HG03558 (cell line): ENCODE data around the gene SP140L.
"Not testable (repeated sequence)": the region's sequence is repeated elsewhere in the genome, so short reads cannot be mapped to it uniquely, and the experiment has no call there.

Experiments
- ATAC-seq: cut with Tn5 transposase; IDR thresholded peaks from one replicate; pipeline ENCODE4 v1.9.1; 2021; ENCODE audit warnings: moderate number of reproducible peaks; ENCODE audit not compliant: unreplicated experiment; ENCODE audit errors: extremely low read depth

SP140L gene

DNA sequence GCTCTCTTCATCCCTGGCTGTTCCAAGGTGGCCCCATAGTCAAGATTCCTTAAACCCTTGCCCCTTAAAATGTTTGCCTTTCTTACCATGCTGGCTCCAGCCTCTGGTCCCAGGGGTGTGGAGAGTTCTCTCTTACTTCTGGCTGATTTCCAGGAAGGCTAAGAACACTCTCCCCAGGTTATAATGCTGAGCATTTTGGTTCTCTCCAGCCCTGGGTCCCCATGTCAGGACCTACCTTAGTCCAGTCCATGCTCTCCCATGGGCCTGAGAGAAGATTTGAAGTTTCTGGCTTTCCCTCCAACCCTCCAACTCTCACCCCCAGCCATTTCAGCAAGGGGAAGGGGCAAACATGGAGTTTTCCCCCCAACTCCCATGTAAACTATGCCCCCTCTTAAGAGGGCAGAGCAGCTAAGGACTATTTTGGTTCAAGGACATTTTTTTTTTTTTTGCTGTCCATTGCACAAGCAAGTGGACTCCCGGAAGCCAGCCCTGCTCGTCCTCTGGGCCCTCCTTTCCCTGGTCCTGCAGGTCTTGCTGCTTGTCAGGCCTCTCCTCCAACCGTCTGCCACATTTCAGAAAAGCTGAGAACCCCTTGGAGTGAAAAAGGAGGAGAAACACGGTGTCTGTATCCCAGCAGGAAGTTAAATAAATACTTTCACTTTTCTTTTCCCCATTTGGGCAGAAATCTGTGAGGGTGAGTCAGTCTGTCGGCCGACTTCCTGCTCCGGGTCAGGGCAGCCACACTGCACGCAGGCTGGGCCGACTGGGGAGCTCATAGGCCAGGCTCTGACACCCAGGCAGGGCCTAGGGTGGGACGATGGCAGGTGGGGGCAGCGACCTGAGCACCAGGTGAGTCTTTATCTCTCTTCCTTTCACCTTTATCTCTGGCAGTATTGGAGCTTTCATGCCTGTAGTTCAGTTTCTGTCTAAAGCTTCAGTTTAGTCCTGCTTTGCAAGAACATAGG, at the start of gene SP140L:
TSS of gene SP140L (plus strand) at position 741 of the 965 bp plus-strand sequence. CDS start at position 818, 77 bp downstream.
- ATAC-seq: peak; percentile 64

DNA sequence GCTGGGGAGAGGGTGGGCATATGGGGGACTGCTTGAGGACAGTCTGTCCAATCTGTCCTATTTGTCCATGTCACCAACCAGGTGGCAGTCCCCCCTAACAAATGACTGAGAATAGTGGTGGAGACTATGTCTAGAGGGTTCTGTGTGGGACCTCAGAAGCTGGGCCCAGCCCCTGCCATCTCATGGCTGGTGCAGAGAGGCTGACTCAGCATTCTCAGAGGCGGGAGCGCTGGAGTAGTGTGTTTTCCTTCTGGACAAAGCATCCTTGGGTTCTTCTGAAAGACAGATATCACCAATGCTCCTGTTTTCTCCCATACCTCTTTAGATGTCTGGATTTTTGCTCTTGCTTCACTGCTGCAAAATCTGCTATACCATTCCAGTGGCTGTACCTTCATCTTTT, 44.1 kb upstream of the SP140L start:
- no peak for ATAC-seq

DNA sequence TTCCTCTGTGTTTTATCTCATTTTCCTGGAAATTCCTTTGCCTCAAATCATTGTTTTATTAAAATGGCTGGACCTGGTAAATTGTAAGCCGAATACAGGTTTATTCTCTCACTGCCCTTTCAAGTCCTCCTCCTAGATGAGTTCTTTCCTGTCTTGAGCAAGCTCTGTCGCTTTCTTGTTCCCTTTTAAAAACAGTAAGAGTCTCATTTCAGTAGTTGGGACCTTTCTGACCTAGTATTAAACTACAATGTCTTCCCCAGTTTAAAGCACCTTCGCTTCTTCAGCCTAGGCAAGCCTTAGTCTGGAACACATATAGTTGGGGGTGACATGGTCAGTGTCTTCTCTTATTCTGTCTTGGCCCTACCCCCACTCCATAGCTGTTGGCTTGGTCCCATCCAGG, 40.9 kb upstream of the SP140L start:
- ATAC-seq: no peak

DNA sequence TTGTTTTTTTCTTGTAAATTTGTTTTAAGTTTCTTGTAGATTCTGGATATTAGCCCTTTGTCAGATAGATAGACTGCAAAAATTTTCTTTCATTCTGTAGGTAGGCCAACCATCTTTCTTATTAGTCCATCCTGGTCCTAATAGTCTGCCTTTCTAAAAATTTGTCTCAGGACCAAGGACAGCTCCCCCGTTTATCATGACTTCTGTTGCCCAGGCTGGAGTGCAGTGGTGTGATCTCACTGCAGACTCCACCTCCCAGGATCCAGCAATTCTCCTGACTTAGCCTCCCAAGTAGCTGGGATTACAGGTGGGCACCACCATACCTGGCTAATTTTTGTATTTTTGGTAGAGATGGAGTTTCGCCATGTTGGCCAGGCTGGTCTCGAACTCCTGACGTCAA, 37.7 kb upstream of the SP140L start:
- ATAC-seq: not testable (repeated sequence)

DNA sequence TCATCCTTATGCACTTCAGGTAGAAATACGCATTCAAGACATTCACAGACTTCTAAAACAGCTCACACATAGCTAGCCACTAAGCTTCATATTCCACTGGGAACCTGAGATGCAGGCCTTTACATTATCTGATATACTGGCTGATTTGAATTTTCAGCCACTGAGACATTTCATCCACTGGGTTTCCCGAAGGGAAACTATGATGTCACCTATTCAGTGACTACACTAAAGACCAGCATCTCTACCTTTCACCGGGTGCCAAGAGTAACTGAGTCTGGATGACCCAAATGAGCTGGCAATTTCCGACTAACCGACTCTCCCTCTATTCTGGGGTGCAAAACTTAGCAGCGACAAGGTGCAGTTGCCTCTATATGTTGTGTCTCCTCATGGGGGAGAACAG, 31.8 kb upstream of the SP140L start:
- ATAC-seq: no peak

DNA sequence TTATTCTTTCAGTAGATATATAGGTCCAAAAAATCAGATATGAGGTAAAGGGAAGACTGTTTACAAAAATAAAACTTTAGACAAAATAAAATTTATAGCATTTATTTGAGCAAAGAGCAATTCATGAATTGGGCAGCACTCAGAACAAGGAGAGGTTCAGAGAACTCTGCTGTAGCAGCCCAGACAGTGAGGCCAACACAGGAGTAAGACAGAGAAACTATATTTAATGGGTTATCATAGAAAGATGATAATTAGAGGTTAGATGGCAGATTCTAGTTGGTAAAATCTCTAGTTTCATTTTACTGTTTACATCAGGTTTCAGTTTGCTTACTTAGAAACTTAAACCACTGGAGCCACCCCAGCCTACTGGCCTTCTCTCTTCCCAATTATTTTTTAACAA, 30.1 kb upstream of the SP140L start:
- ATAC-seq: no peak

DNA sequence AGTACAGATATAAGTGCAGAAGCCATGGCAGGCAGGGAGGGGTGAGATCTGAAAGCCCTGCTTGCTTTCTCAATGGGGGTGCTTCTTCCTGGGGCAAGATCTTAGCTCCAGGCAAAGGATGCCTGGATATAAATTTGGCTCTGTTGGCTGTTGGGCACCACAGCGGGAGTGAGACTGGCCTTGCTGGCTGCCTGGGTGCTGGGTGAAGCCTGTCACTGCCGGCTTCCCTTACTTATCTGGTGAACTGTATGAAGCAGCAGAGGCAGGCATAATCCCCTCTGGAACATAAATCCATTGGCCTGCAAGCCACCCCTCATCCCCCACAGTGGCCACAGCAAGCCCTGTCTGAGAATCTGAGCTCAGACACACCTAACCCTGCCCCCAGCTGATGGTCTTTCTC, 27.4 kb upstream of the SP140L start:
- no peak for ATAC-seq

DNA sequence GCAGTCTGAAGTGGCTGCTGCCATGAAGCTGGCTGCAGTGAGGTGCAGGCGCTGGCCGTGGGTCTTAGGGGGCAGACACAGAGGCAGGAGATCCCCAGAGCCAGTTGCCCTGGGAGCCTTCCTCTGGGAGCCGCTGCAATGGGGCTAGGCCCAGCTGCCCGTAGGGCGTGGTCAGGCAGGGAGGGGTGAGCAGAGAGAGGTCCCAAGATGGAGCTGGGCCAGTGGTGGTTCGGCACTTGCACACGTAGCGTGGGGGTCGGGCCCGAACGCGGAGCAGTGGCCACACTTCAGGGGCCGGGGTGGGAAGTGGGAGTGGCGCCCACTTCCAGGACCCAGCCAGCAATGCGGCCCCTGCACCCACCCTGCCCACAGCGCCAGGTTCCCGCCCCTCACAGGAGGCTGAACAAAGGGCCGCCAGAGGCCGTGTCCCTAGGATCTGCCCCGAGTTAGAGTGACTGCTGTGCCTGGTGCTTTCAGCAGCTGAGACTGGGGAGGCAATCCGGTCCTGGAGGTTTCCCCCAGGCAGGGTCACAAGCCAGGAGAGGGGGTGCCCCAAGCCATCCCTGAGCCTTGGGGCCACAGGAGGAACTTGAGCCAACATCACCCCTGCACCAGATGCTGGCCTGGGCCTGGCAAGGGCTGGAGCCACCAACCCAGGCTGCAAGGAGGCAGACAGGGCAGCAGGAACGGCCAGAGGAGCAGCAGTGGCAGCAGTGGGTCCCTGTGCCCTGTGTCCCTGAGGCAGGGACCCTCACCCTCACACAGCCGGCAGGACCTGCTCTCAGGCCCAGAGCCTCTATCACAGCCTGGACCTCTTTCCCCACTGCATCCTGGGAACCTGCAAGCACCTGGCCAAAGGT, 21.3 kb upstream of the SP140L start:
- no peak for ATAC-seq

DNA sequence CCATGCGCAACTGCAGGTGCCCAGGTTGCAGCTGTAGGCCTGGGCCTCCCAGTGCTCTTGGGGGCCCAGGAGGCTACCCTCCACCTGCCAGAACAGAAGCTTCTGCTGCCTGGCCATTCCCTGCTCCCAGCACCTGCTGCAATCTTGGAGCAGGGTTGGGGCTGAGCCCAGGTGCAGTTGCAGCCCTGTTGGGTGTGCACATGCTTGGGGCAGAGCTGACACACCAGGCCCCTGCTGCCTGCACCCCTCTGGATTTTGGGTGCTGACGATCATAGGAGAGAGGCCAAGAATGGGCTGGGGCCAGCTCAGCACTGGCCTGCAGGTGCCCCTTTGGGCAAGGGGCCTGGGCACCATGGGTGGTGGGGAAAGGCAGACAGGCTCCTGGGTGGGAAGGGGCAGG, 20.5 kb upstream of the SP140L start:
- ATAC-seq: no peak

DNA sequence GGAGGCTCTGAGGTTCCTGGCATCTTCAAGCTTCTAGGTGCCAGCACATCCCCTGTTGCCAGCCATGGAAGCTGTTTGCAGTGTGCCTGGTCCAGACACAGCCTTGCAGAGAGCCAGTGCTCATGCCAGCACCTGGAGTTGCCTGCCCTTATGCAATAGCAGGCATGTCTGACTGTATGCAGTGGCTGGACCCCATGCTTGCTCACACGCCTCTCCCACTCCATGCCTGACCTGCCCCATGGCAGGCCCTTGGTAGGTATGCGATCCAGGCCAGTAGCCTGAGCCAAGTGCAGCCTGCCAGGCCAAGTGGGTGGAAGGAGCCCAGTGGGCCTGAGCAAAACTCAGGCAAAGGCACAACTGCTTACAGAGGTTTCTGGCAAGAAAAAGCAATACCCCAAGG, 19.5 kb upstream of the SP140L start:
- ATAC-seq: no peak

DNA sequence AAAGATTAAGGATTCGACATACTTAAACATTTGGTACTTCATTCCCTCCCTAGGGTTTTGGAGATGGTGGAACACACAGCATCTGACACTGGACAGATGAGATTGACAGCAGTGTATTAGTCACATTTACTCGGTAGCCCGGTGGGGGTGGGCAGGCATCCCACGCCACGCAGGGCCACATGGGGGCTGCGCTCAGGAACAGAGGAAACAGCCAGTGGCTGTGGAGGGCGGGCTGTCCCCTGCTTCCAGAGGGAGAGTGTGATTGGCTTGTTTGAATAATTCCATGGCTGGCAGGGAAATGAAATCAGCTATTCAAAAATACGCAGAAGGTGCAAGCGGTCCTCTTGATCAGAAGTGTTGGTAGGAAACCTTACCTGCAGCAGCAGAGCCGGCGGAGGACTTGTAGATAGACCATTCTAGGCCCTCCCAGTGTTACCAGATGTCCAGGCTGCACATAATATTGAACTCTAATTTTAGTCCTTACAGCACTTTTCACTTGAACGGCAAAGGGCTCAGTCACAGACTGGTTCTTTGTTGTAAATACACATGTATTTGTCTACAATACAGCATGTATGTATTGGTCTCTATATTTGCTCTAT, 18.5 kb upstream of the SP140L start:
- no peak for ATAC-seq

DNA sequence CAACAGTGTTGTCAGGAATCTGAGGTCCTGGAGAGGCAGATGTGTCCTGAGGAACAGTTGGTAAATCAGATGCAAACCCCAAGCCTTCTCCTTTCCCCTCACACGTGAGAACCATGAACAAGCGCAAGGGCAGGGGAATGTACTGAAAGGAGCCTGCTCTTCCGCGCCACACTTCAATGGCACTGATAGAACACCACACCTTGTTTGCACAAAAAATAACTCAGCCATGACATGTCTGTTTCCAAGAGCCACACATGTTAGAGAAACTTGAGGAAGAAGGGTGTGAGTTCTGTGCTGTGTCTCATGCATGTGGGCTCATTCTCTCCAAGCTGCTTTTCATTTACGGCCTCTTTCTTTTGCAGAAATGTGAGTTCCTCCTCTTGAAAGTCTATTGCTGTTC, 16.2 kb upstream of the SP140L start:
- not testable (repeated sequence) for ATAC-seq

DNA sequence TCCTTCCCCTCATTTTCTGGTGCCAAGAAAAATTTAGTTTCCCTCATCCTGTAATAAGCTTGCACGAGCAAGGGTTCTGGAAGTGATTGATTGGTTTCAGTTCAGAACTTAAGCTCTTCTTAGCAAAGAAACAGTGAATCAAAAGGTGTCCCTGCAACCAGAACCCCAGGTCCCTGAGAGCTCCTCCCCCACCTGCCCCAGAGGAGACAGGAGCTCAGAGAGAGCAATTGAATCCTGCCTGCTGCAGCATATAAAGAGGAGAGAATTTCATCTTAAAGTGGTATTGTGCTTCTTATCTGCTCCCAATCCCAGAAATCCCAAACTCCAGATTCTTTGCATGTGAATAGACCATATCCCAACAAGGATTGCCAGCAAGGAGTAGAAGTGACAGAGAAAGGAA, 15.4 kb upstream of the SP140L start:
- not testable (repeated sequence) for ATAC-seq

DNA sequence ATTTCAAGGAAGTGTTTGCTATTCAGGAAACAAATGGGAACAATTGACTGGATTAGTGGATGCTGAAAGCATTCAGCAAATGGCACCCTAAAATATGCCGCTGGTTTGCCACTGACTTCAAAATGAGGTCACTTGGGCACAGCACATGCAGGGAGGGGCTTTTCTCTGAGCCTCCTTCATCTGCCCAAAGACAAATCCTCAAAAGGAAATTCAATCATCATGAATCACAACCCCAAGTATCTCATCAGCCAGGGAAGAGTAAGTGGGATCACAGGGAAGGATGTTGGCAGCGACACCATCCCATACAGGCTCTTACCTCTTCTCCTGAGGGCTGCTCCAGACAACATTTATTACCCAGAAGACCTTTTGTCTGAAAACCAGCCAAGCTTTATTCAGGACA, 14.4 kb upstream of the SP140L start:
- no peak for ATAC-seq

DNA sequence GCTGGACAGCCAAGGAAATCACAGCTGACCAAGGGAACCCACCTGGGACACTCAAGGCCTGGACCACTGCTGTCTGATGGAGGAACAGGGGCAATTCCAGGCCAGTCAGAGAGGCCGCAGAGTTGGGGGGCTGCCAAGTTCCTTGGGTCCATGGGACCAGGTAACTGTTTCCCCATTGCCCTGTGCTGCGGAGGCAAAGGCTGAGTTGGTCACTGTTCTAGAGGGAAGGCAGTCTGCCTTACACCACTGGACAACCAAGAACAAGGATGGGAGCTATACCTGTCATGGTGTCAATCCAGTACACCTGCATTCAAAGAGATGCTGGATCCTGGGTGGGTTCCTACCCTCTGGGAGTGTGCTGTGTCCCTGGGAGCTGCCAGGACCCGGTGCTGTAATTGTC, 9.6 kb upstream of the SP140L start:
- no peak for ATAC-seq

DNA sequence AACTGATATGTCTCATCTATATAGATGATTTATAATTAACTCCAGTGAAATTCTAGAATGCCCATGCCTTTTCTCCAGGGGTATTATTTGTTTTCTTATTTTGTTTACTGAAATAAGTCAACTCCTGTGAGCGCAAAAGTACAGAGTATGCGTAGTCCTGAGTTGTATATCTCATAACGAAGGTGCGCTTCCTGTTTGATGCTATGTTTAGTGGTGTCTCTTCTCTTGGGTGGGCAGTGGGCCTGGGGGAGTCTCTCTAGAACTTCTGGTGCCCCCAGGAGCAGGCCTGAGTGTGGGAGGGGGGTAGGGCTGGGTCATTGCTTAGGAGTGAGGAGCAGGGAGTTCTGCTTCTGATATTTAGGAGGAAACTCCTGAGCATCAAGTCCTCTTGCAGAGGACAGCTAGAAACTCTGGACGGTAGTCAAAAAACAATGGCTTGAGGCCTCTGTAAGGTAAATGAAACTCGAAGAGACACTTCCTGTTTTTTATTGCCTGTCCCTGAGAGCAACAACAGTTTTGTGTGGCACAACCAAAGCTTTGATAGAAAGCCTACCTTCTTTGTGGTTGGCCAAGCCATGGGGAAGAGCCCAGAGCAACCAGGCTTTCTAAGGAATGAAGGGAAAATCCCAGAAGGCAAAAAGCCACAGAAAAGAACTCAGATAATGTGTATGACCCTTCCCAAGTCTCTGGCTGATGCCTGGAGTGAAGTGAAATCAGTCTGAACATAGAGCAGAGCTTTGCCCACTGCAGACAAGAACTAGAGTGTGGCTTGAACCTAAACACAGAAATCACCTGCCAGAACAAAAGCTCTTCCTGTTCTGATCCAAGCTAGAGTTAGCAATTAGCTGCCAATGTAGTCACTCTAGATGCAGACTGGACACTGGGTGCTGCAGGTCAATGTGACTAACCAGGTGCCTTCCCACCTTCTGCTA, 8.5 kb upstream of the SP140L start:
- ATAC-seq: no peak

DNA sequence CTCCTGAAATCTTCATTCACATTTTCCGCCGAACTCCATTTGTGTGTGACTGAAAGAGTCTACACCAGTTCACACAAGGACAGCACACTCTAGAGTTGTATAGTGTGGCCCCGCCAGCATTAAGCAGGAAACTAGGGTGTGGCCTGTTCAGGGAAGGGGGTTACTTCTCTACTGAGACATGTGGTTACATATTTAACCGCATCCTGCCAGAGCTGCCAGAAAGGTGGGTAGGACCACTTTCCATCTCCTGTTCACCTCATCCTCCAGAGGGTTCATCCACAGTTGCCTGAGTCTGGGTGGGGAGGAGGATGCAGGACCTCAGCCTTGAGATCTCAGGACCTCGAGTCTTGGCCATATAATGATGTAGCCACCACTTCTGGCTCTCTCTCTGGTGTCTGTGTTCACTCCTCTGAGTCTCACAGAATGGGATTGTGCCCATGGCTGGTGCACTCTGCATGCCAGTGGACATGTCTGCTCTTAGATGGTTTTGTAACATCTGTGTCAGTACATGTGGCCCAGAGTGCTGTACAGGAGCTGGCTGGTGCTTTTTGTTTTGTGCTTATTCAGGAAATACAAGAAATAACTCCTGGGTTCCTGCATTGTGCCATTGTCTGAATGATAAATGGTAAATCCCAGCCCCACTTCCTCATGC, 7.7 kb upstream of the SP140L start:
- peak; percentile 63 for ATAC-seq

DNA sequence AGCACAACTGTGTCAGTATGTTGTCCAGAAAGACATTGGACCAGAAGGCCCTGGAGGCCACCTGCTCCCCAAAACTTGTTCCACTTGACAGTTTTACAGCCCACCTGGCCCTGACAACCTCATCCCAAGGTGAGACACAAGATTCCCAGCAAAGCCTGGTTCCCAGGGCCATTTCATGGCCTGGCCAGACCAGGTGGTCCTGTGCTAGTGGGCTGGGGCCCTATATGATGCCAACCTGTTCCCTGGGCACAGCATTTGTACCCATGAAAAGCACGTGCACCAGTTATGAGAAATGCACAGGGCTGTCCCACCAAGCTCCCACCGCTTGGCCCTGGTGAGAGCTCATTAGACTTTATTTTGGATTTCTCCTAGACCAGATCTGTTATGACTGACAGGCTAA, 6.0 kb upstream of the SP140L start:
- ATAC-seq: no peak
